H1 (cell line): ENCODE results near the gene GOLGA1.

Experiments used
- CBX5 ChIP-seq: fragments of 300-800, 300-1000 bp; sonication (generic); IDR thresholded peaks from 2 replicates; pipeline ENCODE4 v1.7.1; 2016; ENCODE audit warnings: antibody characterized with exemption, low read length, low read depth
- CHD2 ChIP-seq: IDR thresholded peaks from 2 replicates; pipeline ENCODE4 v1.6.1; 2012; ENCODE audit warnings: low read length, improper control_type of control experiment
- CTCF ChIP-seq, 3 experiments: IDR thresholded peaks; 1 replicate in 2 of 3; 2 replicates in 1 of 3; pipeline versions ENCODE4 v1.5.1 to v1.6.1; 2011; ENCODE audit warnings: low read length in 3 of 3, mild to moderate bottlenecking in 3 of 3, inconsistent platforms in 2 of 3, low read depth in 1 of 3, moderate library complexity in 1 of 3; ENCODE audit not compliant: insufficient read depth in 1 of 3; ENCODE audit errors: control extremely low read depth in 1 of 3
- EZH2 ChIP-seq: fragments of 200-600 bp; sonication (generic); IDR thresholded peaks from 2 replicates; pipeline ENCODE4 v1.7.1; 2012; ENCODE audit warnings: low read depth, mild to moderate bottlenecking, moderate library complexity, low read length, inconsistent platforms; ENCODE audit not compliant: severe bottlenecking
- FOSL1 ChIP-seq: IDR thresholded peaks from 2 replicates; pipeline ENCODE4 v1.6.1; 2011; ENCODE audit warnings: mild to moderate bottlenecking, low read depth, low read length, moderate library complexity; ENCODE audit not compliant: insufficient read depth
- GABPA ChIP-seq: IDR thresholded peaks from 2 replicates; pipeline ENCODE4 v1.6.1; 2011; ENCODE audit warnings: mild to moderate bottlenecking, low read length, moderate library complexity, borderline replicate concordance; ENCODE audit not compliant: insufficient read depth
- KDM1A ChIP-seq: fragments of 200-600, 300-600 bp; sonication (generic); IDR thresholded peaks from 2 replicates; pipeline ENCODE4 v1.7.1; 2016; ENCODE audit warnings: mild to moderate bottlenecking, low read length, borderline replicate concordance
- PHF8 ChIP-seq: fragments of 200-600 bp; sonication (generic); conservative IDR thresholded peaks from 2 replicates; pipeline ENCODE4 v1.7.1; 2012; ENCODE audit warnings: low read depth, mild to moderate bottlenecking, inconsistent platforms, low read length, moderate library complexity
- POLR2A ChIP-seq, 2 experiments: IDR thresholded peaks; 1 replicate in 1 of 2; 2 replicates in 1 of 2; pipeline ENCODE4 v1.6.1; 2011; ENCODE audit warnings: low read depth in 2 of 2, low read length in 2 of 2, mild to moderate bottlenecking in 2 of 2; ENCODE audit errors: control extremely low read depth in 1 of 2
- POLR2AphosphoS5 ChIP-seq: IDR thresholded peaks from 2 replicates; pipeline ENCODE4 v1.6.1; 2011; ENCODE audit warnings: low read depth, low read length
- RNF2 ChIP-seq: fragments of 200-900, 300-1000 bp; sonication (generic); IDR thresholded peaks from 2 replicates; pipeline ENCODE4 v1.7.1; 2016; ENCODE audit warnings: borderline replicate concordance, low read depth, mild to moderate bottlenecking, antibody characterized with exemption, low read length; ENCODE audit not compliant: poor library complexity, severe bottlenecking; ENCODE audit errors: missing control alignments
- SIN3A ChIP-seq, 2 experiments: IDR thresholded peaks in 1 of 2; conservative IDR thresholded peaks in 1 of 2; 2 replicates each; pipeline ENCODE4 v1.6.1; 2011 to 2012; ENCODE audit warnings: low read length in 2 of 2, improper control_type of control experiment in 1 of 2, low read depth in 1 of 2, mild to moderate bottlenecking in 1 of 2
- SIX5 ChIP-seq: IDR thresholded peaks from 2 replicates; pipeline ENCODE4 v1.6.1; 2011; ENCODE audit warnings: mild to moderate bottlenecking, low read depth, low read length
- TCF12 ChIP-seq: IDR thresholded peaks from 2 replicates; pipeline ENCODE4 v1.6.1; 2011; ENCODE audit warnings: low read depth, mild to moderate bottlenecking, low read length

GRCh38 chr9:124857533-124858162 is 83.2 kb downstream of the GOLGA1 start:
- TF ChIP-seq POLR2A (IDR thresholded peaks at IDR 0.05; ENCODE audit: control extremely low read depth in 1 of 2, low read depth in 2 of 2, low read length in 2 of 2) (no peak; a peak in 1 of 3 replicates), EZH2 (no peak), GABPA (no peak), CTCF (IDR thresholded peaks at IDR 0.05; ENCODE audit: control extremely low read depth in 1 of 3, insufficient read depth in 1 of 3, low read depth in 1 of 3, low read length in 3 of 3) (no peak), POLR2AphosphoS5 (peak; percentile 49), TCF12 (no peak), CBX5 (no peak), KDM1A (no peak), FOSL1 (no peak), CHD2 (no peak), SIN3A (conservative IDR thresholded peaks at IDR 0.05 in 1 of 2, IDR thresholded peaks at IDR 0.05 in 1 of 2; ENCODE audit: low read depth in 1 of 2, low read length in 2 of 2) (no peak; a peak in 1 of 4 replicates), PHF8 (no peak), RNF2 (no peak), SIX5 (no peak)
